ENCODE data around the gene SOCS1.

DNA sequence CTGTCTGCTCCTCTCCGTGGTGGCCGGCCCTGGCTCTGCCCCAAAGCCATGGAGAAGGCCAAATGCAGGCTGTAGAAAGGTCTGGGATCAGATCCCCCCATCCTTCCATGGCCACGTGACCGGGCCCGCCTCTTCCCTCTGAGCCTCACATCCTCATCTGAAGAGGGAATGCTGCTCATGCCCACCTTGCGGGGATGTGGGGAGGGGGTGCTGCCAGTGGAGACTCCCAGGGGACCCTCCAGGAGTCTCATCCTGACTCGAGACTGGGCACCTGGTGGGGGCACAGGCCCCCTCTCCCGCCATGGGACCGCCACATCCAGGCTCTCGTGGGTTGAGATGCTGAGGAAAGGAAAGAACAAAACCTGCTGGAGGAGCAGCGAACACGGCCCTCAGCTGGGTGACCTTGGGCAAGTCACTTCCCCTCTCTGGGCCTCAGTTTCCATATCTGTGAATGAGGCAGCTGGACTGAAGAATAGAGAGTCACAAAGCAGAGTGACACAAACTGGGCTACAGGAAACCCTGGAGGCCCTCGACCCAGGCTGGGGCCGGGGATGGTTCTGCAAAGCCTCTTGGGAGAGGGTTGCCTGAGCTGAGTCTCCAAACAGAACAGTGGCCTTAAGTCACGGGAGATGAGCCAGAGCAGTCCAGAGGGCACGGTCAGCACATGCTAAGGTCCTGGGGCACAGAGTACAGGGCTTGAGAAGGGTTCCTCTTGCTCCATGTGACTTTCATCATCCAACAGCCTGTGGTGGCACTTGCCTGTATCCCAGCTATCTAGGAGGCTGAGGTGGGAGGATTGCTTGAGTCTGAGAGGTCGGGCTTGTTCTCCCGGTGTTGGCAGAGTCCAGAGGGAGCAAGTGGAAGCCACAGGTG, 30.1 kb downstream of the SOCS1 start:
- TF ChIP-seq MAFK (IDR thresholded peaks at IDR 0.05; ENCODE audit: low read depth, low read length) (no peak), BCL11A (IDR thresholded peaks at IDR 0.05; ENCODE audit: low read depth in 2 of 2, low read length in 2 of 2) (no peak), CTCF (IDR thresholded peaks at IDR 0.05; ENCODE audit: control extremely low read depth in 1 of 3, insufficient read depth in 1 of 3, low read depth in 1 of 3, low read length in 3 of 3) (no peak), NRF1 (IDR thresholded peaks at IDR 0.05; ENCODE audit: low read depth, low read length) (no peak), YY1 (IDR thresholded peaks at IDR 0.05; ENCODE audit: low read depth, low read length) (no peak), JUN (IDR thresholded peaks at IDR 0.05; ENCODE audit: low read depth, low read length) (no peak), TAF1 (IDR thresholded peaks at IDR 0.05; ENCODE audit: low read depth, low read length) (no peak)

All from H1 (cell line).